Right lobe of liver (tissue), 4 donors: Measurements from ENCODE around the gene SDHA.

ENCODE experiments used
- POLR2A ChIP-seq: fragments of 450-650 bp; IDR thresholded peaks from one replicate; pipeline ENCODE4 v1.6.1; 2017; ENCODE audit warnings: antibody characterized with exemption, mild to moderate bottlenecking
- TF ChIP-seq, protein P1 (sequence below), 4 donors: fragments of 200-600 bp in 3 of 4; fragments of 450-650 bp in 1 of 4; IDR thresholded peaks; one replicate each; pipeline versions ENCODE4 v1.5.1 to v1.8.0; 2016 to 2022; ENCODE audit warnings: antibody characterized with exemption in 4 of 4, mild to moderate bottlenecking in 2 of 4
- donor health status: DM: no; HTN: no; CAD: no.
- donor health status: DM: no; HTN: no; CAD: no.
- donor health status: DM: no; HTN: yes; CAD: no.

DNA sequence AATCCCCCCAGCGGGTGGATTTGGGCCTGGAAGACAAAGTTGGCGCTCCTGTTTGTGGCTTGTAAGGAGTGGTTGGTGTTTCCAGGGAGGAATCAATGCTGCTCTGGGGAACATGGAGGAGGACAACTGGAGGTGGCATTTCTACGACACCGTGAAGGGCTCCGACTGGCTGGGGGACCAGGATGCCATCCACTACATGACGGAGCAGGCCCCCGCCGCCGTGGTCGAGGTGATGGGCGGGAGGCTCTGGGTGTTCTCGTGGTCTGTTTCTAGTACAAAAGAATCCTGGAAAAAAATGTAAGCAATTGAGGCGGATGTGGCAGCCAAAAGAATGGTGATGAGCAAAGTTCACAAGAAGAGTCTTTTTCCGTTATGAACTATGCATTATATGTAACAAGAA is 7.2 kb downstream of the SDHA start:
- TF ChIP-seq, protein P1, sequence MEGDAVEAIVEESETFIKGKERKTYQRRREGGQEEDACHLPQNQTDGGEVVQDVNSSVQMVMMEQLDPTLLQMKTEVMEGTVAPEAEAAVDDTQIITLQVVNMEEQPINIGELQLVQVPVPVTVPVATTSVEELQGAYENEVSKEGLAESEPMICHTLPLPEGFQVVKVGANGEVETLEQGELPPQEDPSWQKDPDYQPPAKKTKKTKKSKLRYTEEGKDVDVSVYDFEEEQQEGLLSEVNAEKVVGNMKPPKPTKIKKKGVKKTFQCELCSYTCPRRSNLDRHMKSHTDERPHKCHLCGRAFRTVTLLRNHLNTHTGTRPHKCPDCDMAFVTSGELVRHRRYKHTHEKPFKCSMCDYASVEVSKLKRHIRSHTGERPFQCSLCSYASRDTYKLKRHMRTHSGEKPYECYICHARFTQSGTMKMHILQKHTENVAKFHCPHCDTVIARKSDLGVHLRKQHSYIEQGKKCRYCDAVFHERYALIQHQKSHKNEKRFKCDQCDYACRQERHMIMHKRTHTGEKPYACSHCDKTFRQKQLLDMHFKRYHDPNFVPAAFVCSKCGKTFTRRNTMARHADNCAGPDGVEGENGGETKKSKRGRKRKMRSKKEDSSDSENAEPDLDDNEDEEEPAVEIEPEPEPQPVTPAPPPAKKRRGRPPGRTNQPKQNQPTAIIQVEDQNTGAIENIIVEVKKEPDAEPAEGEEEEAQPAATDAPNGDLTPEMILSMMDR (IDR thresholded peaks at IDR 0.05), result no peak
- TF ChIP-seq POLR2A, result no peak
